ENCODE measurements around the gene AFMID. TPM values are rescaled to one million over a fixed set of nuclear protein-coding genes. Genes with fewer than 3 reads are reported as not detected.
A peak's percentile ranks its signal among the peaks of the same experiment; 100 is the strongest.

The AFMID gene
- total and polyA plus RNA-seq, 2 of the 13 experiments (the other 11 are each of a cell fraction or from before 2014, with no cell fraction given) = 249 to 270 TPM

DNA sequence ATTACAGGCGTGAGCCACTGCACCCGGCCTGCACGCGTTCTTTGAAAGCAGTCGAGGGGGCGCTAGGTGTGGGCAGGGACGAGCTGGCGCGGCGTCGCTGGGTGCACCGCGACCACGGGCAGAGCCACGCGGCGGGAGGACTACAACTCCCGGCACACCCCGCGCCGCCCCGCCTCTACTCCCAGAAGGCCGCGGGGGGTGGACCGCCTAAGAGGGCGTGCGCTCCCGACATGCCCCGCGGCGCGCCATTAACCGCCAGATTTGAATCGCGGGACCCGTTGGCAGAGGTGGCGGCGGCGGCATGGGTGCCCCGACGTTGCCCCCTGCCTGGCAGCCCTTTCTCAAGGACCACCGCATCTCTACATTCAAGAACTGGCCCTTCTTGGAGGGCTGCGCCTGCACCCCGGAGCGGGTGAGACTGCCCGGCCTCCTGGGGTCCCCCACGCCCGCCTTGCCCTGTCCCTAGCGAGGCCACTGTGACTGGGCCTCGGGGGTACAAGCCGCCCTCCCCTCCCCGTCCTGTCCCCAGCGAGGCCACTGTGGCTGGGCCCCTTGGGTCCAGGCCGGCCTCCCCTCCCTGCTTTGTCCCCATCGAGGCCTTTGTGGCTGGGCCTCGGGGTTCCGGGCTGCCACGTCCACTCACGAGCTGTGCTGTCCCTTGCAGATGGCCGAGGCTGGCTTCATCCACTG, 27.0 kb downstream of the AFMID start, which contains the start of gene BIRC5 (continued):
- TF ChIP-seq, protein P1, sequence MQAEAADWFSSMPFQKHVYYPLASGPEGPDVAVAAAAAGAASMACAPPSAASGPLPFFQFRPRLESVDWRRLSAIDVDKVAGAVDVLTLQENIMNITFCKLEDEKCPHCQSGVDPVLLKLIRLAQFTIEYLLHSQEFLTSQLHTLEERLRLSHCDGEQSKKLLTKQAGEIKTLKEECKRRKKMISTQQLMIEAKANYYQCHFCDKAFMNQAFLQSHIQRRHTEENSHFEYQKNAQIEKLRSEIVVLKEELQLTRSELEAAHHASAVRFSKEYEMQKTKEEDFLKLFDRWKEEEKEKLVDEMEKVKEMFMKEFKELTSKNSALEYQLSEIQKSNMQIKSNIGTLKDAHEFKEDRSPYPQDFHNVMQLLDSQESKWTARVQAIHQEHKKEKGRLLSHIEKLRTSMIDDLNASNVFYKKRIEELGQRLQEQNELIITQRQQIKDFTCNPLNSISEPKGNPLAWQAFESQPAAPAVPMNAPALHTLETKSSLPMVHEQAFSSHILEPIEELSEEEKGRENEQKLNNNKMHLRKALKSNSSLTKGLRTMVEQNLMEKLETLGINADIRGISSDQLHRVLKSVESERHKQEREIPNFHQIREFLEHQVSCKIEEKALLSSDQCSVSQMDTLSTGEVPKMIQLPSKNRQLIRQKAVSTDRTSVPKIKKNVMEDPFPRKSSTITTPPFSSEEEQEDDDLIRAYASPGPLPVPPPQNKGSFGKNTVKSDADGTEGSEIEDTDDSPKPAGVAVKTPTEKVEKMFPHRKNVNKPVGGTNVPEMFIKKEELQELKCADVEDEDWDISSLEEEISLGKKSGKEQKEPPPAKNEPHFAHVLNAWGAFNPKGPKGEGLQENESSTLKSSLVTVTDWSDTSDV (CRISPR knock-in tag; IDR thresholded peaks at IDR 0.05) = no peak
- TF ChIP-seq ZNF30 (CRISPR knock-in tag; IDR thresholded peaks at IDR 0.05) (no peak), IRF2 (CRISPR knock-in tag; IDR thresholded peaks at IDR 0.05) (peak; percentile 97), KLF11 (CRISPR knock-in tag; IDR thresholded peaks at IDR 0.05) (peak; percentile 82; the same call in 1 of the 2 replicates), ZNF563 (CRISPR knock-in tag; IDR thresholded peaks at IDR 0.05) (peak; percentile 77), ZFP36 (IDR thresholded peaks at IDR 0.05; ENCODE audit: borderline replicate concordance, low read depth, low read length, partially characterized antibody) (no peak), CEBPG (CRISPR knock-in tag; IDR thresholded peaks at IDR 0.05) (peak; percentile 35; the same call in 1 of the 2 replicates), MTF1 (CRISPR knock-in tag; IDR thresholded peaks at IDR 0.05) (no peak), PHF20 (CRISPR knock-in tag; IDR thresholded peaks at IDR 0.05) (peak; percentile 74), MAF1 (CRISPR knock-in tag; IDR thresholded peaks at IDR 0.05; ENCODE audit: borderline replicate concordance) (no peak), U2AF1 (optimal IDR thresholded peaks at IDR 0.05; ENCODE audit: low read depth, low read length) (no peak), MED1 (CRISPR knock-in tag; IDR thresholded peaks at IDR 0.05) (peak; percentile 76), TGIF2 (CRISPR knock-in tag; IDR thresholded peaks at IDR 0.05) (peak; percentile 96), MAFG (CRISPR knock-in tag; IDR thresholded peaks at IDR 0.05) (no peak), ZFY (CRISPR knock-in tag; IDR thresholded peaks at IDR 0.05) (peak; percentile 95)
- TF ChIP-seq, protein P2, sequence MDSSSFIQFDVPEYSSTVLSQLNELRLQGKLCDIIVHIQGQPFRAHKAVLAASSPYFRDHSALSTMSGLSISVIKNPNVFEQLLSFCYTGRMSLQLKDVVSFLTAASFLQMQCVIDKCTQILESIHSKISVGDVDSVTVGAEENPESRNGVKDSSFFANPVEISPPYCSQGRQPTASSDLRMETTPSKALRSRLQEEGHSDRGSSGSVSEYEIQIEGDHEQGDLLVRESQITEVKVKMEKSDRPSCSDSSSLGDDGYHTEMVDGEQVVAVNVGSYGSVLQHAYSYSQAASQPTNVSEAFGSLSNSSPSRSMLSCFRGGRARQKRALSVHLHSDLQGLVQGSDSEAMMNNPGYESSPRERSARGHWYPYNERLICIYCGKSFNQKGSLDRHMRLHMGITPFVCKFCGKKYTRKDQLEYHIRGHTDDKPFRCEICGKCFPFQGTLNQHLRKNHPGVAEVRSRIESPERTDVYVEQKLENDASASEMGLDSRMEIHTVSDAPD (CRISPR knock-in tag; IDR thresholded peaks at IDR 0.05) = 0 out of 2 replicates have a peak, but pooled peaks have one; percentile 41
- TF ChIP-seq, protein P3, sequence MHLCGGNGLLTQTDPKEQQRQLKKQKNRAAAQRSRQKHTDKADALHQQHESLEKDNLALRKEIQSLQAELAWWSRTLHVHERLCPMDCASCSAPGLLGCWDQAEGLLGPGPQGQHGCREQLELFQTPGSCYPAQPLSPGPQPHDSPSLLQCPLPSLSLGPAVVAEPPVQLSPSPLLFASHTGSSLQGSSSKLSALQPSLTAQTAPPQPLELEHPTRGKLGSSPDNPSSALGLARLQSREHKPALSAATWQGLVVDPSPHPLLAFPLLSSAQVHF (CRISPR knock-in tag; IDR thresholded peaks at IDR 0.05) = peak; percentile 94
- TF ChIP-seq, protein P4, sequence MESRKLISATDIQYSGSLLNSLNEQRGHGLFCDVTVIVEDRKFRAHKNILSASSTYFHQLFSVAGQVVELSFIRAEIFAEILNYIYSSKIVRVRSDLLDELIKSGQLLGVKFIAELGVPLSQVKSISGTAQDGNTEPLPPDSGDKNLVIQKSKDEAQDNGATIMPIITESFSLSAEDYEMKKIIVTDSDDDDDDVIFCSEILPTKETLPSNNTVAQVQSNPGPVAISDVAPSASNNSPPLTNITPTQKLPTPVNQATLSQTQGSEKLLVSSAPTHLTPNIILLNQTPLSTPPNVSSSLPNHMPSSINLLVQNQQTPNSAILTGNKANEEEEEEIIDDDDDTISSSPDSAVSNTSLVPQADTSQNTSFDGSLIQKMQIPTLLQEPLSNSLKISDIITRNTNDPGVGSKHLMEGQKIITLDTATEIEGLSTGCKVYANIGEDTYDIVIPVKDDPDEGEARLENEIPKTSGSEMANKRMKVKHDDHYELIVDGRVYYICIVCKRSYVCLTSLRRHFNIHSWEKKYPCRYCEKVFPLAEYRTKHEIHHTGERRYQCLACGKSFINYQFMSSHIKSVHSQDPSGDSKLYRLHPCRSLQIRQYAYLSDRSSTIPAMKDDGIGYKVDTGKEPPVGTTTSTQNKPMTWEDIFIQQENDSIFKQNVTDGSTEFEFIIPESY (CRISPR knock-in tag; IDR thresholded peaks at IDR 0.05) = peak; percentile 51; the same call in 1 of the 2 replicates
- TF ChIP-seq, protein P5, sequence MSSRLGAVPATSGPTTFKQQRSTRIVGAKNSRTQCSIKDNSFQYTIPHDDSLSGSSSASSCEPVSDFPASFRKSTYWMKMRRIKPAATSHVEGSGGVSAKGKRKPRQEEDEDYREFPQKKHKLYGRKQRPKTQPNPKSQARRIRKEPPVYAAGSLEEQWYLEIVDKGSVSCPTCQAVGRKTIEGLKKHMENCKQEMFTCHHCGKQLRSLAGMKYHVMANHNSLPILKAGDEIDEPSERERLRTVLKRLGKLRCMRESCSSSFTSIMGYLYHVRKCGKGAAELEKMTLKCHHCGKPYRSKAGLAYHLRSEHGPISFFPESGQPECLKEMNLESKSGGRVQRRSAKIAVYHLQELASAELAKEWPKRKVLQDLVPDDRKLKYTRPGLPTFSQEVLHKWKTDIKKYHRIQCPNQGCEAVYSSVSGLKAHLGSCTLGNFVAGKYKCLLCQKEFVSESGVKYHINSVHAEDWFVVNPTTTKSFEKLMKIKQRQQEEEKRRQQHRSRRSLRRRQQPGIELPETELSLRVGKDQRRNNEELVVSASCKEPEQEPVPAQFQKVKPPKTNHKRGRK (CRISPR knock-in tag; IDR thresholded peaks at IDR 0.05) = no peak; the same call in 1 of the 2 replicates
- TF ChIP-seq, protein P6, sequence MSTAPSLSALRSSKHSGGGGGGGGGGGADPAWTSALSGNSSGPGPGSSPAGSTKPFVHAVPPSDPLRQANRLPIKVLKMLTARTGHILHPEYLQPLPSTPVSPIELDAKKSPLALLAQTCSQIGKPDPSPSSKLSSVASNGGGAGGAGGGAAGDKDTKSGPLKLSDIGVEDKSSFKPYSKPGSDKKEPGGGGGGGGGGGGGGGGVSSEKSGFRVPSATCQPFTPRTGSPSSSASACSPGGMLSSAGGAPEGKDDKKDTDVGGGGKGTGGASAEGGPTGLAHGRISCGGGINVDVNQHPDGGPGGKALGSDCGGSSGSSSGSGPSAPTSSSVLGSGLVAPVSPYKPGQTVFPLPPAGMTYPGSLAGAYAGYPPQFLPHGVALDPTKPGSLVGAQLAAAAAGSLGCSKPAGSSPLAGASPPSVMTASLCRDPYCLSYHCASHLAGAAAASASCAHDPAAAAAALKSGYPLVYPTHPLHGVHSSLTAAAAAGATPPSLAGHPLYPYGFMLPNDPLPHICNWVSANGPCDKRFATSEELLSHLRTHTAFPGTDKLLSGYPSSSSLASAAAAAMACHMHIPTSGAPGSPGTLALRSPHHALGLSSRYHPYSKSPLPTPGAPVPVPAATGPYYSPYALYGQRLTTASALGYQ (CRISPR knock-in tag; IDR thresholded peaks at IDR 0.05) = peak; percentile 81

Data from HepG2 (cell line).